NT2/D1 (cell line): ENCODE data around the gene TBC1D4.

Experiments used
- SUZ12 ChIP-seq: IDR thresholded peaks from 2 replicates; pipeline ENCODE4 v1.6.1; 2011; ENCODE audit not compliant: insufficient read length, insufficient read depth; ENCODE audit errors: extremely low read depth
- ZNF274 ChIP-seq: IDR thresholded peaks from 2 replicates; pipeline ENCODE4 v1.6.1; 2011; ENCODE audit warnings: mild to moderate bottlenecking, low read depth, low read length

- TF ChIP-seq SUZ12, result no peak
- TF ChIP-seq ZNF274, result no peak
Observed at GRCh38 chr13:75410207-75410606, 71.8 kb downstream of the TBC1D4 start.
